Measurements from ENCODE around the gene GOSR2. TPM values are rescaled to one million over a fixed set of nuclear protein-coding genes. Genes with fewer than 3 reads are reported as not detected.

GOSR2 gene
- total and polyA plus RNA-seq, 2 donors (not counting 3 experiments of a cell fraction or from before 2014, with no cell fraction given), result 48.6 to 54.7 TPM

GRCh38 chr17:46962374-46962790 is 39.4 kb downstream of the GOSR2 start:
- no peak overlapping the region for H3K9ac ChIP-seq (replicated peaks; ENCODE audit: extremely low read depth, insufficient read depth, low read length)

DNA sequence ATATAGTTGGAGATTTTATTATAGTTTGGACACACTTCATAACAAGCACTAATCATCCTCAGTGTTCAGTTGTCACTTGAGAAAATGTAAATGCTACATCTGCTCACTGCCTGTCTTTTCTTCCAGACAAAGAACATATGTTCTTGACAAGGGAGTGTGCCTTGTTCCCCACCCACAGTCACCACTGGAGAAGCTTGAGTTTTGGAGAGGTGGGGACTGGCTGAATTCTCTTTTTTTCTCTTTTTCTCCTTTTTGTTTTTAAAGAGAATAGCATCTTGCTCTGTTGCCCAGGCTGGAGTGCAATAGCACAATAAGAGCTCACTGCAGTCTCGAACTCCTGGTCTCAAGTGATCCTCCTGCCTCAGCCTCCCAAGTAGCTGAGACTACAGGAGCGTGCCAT is 40.6 kb downstream of the GOSR2 start:
- TF ChIP-seq FOS (IDR thresholded peaks at IDR 0.05; ENCODE audit: borderline replicate concordance, insufficient read depth, low read length), result no peak

More at GRCh38 chr17:46962374-46962790, 39.4 kb downstream of the GOSR2 start:
- BruUV-seq (replicated peaks), result no TSS peak
- intact Hi-C loops (cut with micrococcal nuclease), result no loop called here
- Histone ChIP-seq H3K27me3 (ENCODE audit: control insufficient read depth in 2 of 2, insufficient read depth in 2 of 2, low read length in 2 of 2) (peaks cover 2 to 16% of the 10 kb centered on the region in 2 experiments), H3K9me3 (replicated peaks; ENCODE audit: control insufficient read depth, insufficient read depth, low read length) (no peaks in the 10 kb centered on the region), H3K4me3 (replicated peaks in 1 of 3; ENCODE audit: insufficient read depth in 1 of 3, low read depth in 1 of 3, low read length in 3 of 3) (no peak overlapping the region), H3K4me2 (ENCODE audit: insufficient read depth, low read length) (no peak overlapping the region), H4K20me1 (replicated peaks; ENCODE audit: control insufficient read depth, extremely low read depth, insufficient read depth, low read length) (no peaks in the 10 kb centered on the region), H3K79me2 (ENCODE audit: control insufficient read depth, insufficient read depth, low read length) (no peaks in the 10 kb centered on the region), H3K4me1 (ENCODE audit: control insufficient read depth, extremely low read depth, insufficient read depth, low read length) (no peaks in the 10 kb centered on the region), H3K9me1 (replicated peaks; ENCODE audit: control insufficient read depth, extremely low read depth, insufficient read depth, low read length) (no peaks in the 10 kb centered on the region), H2AFZ (ENCODE audit: low read depth, low read length) (no peak overlapping the region), H3K27ac (ENCODE audit: insufficient read depth, low read depth, low read length) (no peak overlapping the region), H3K36me3 (ENCODE audit: control insufficient read depth in 2 of 2, extremely low read depth in 1 of 2, insufficient read depth in 2 of 2, low read length in 2 of 2) (no peaks in the 10 kb centered on the region)
- ChIA-PET POLR2A (no interaction called here), CTCF (interaction anchor here (1.0 to 2.9 kb wide), 4 partner anchors 19 to 39 kb away, joined by 3 to 13 read pairs (median 5); no protein-coding TSS in a partner anchor)
- FAIRE-seq, result peak; percentile 46
- peak; percentile 52 for DNase-seq (ENCODE audit: low read depth, low spot score)
- TF ChIP-seq GATA2 (IDR thresholded peaks at IDR 0.05; ENCODE audit: insufficient read depth, insufficient read length, low read depth, low read length), result no peak
- no peak for TF ChIP-seq FOS (IDR thresholded peaks at IDR 0.05; ENCODE audit: borderline replicate concordance, insufficient read depth, low read length)
- no peak for TF ChIP-seq EZH2 (IDR thresholded peaks at IDR 0.05; ENCODE audit: borderline replicate concordance, low read depth, low read length, severe bottlenecking)
- dilution Hi-C loops (cut with MboI; ENCODE audit: extremely low pct_ligation_motif_present, low sequenced_read_pairs), result no loop called here

More for the DNA sequence above, 40.6 kb downstream of the GOSR2 start:
- Histone ChIP-seq H3K9ac (replicated peaks; ENCODE audit: extremely low read depth, insufficient read depth, low read length) (no peak overlapping the region), H3K9me3 (replicated peaks; ENCODE audit: control insufficient read depth, insufficient read depth, low read length) (no peaks in the 10 kb centered on the region), H4K20me1 (replicated peaks; ENCODE audit: control insufficient read depth, extremely low read depth, insufficient read depth, low read length) (no peaks in the 10 kb centered on the region), H3K9me1 (replicated peaks; ENCODE audit: control insufficient read depth, extremely low read depth, insufficient read depth, low read length) (no peaks in the 10 kb centered on the region), H2AFZ (ENCODE audit: low read depth, low read length) (no peak overlapping the region), H3K4me1 (ENCODE audit: control insufficient read depth, extremely low read depth, insufficient read depth, low read length) (no peaks in the 10 kb centered on the region), H3K4me2 (ENCODE audit: insufficient read depth, low read length) (no peak overlapping the region), H3K36me3 (ENCODE audit: control insufficient read depth in 2 of 2, extremely low read depth in 1 of 2, insufficient read depth in 2 of 2, low read length in 2 of 2) (no peaks in the 10 kb centered on the region), H3K4me3 (replicated peaks in 1 of 3; ENCODE audit: insufficient read depth in 1 of 3, low read depth in 1 of 3, low read length in 3 of 3) (no peak overlapping the region), H3K27ac (ENCODE audit: insufficient read depth, low read depth, low read length) (no peak overlapping the region), H3K79me2 (ENCODE audit: control insufficient read depth, insufficient read depth, low read length) (no peaks in the 10 kb centered on the region), H3K27me3 (ENCODE audit: control insufficient read depth in 2 of 2, insufficient read depth in 2 of 2, low read length in 2 of 2) (peaks cover 2 to 12% of the 10 kb centered on the region in 2 experiments)
- ChIA-PET CTCF (interaction anchor here (1.0 to 2.9 kb wide), 2 partner anchors 12 to 20 kb away, joined by 3 to 13 read pairs; no protein-coding TSS in a partner anchor), POLR2A (no interaction called here)
- BruUV-seq (replicated peaks), result no TSS peak
- DNase-seq (ENCODE audit: low read depth, low spot score) (no peak), FAIRE-seq (no peak)
- dilution Hi-C loops (cut with MboI; ENCODE audit: extremely low pct_ligation_motif_present, low sequenced_read_pairs) (no loop called here), intact Hi-C loops (cut with micrococcal nuclease) (no loop called here)
